Dedifferentiated amniotic fluid mesenchymal stem cell (primary cell): ENCODE results near the gene ANKRD52.

ENCODE experiments used
- DNase-seq: peaks from one replicate; pipeline ENCODE4 v3.0.0-alpha.2; 2016; ENCODE audit errors: extremely low spot score

Gene ANKRD52

GRCh38 chr12:56241424-56242303 is 16.5 kb downstream of the ANKRD52 start:
- no peak for DNase-seq

- DNase-seq = no peak
Observed at GRCh38 chr12:56237552-56237951, 20.6 kb downstream of the ANKRD52 start.

- DNase-seq = no peak
Observed at GRCh38 chr12:56236985-56237384, 21.2 kb downstream of the ANKRD52 start.

- DNase-seq = no peak
Observed at GRCh38 chr12:56236091-56236490, 22.1 kb downstream of the ANKRD52 start.

GRCh38 chr12:56234746-56235436 is 23.3 kb downstream of the ANKRD52 start:
- DNase-seq = no peak

GRCh38 chr12:56231184-56231582 is 27.0 kb downstream of the ANKRD52 start:
- no peak for DNase-seq

GRCh38 chr12:56230432-56231183 is 27.6 kb downstream of the ANKRD52 start:
- DNase-seq = no peak

- no peak for DNase-seq
Observed at GRCh38 chr12:56229916-56230431, 28.2 kb downstream of the ANKRD52 start, which contains the start of gene SLC39A5. Gene SLC39A5, plus strand, starts transcription at chr12:56230051. Its CDS starts 1,224 bp downstream, at chr12:56231275.

GRCh38 chr12:56229082-56229481 is 29.1 kb downstream of the ANKRD52 start:
- no peak for DNase-seq

- no peak for DNase-seq
Observed at GRCh38 chr12:56224954-56225353, 33.2 kb downstream of the ANKRD52 start.

- peak; percentile 98 for DNase-seq
Observed at GRCh38 chr12:56224102-56224701, 34.0 kb downstream of the ANKRD52 start, which contains the start of gene NABP2. Gene NABP2, plus strand, starts transcription at chr12:56224342. Its CDS starts 515 bp downstream, at chr12:56224857.

GRCh38 chr12:56223571-56224101 is 34.5 kb downstream of the ANKRD52 start:
- no peak for DNase-seq

GRCh38 chr12:56222531-56222895 is 35.7 kb downstream of the ANKRD52 start:
- no peak for DNase-seq

GRCh38 chr12:56221757-56222530 is 36.2 kb downstream of the ANKRD52 start, which contains the start of gene RNF41:
Gene RNF41, minus strand, starts transcription at chr12:56221922. Its CDS starts 7,875 bp downstream, at chr12:56214047.
- DNase-seq = peak; percentile 96

- peak; percentile 91 for DNase-seq
Observed at GRCh38 chr12:56221232-56221756, 36.9 kb downstream of the ANKRD52 start.

GRCh38 chr12:56220611-56221231 is 37.5 kb downstream of the ANKRD52 start:
- peak; percentile 51 for DNase-seq

- DNase-seq = no peak
Observed at GRCh38 chr12:56219840-56220239, 38.3 kb downstream of the ANKRD52 start.

- no peak for DNase-seq
Observed at GRCh38 chr12:56216461-56216860, 41.7 kb downstream of the ANKRD52 start.

GRCh38 chr12:56213878-56214277 is 44.3 kb downstream of the ANKRD52 start:
- DNase-seq = no peak

- DNase-seq = no peak
Observed at GRCh38 chr12:56212361-56212760, 45.8 kb downstream of the ANKRD52 start.
